Breast epithelium (tissue), 4 donors: ENCODE results near the gene STK35. TPM values are rescaled to one million over a fixed set of nuclear protein-coding genes. Genes with fewer than 3 reads are reported as not detected.

Experiments used
- DNase-seq, 2 donors: peaks; one replicate each; pipeline ENCODE4 v3.0.0-alpha.2; 2019; ENCODE audit warnings: low spot score in 2 of 2
- H3K27ac ChIP-seq, 2 donors: fragments of 200-600 bp; sonication (generic) in 1 of 2; one replicate each; pipeline ENCODE4 v1.5.1; 2016 to 2019; ENCODE audit warnings: mild to moderate bottlenecking in 1 of 2
- H3K27me3 ChIP-seq, 2 donors: fragments of 200-600 bp; sonication (generic) in 1 of 2; one replicate each; pipeline versions ENCODE4 v1.5.1 to v1.6.0; 2017 to 2019; ENCODE audit warnings: control low read depth in 1 of 2, mild to moderate bottlenecking in 1 of 2
- H3K36me3 ChIP-seq: fragments of 200-600 bp; one replicate; pipeline ENCODE4 v1.5.1; 2019
- H3K4me1 ChIP-seq, 2 donors: fragments of 200-600 bp; sonication (generic); one replicate each; pipeline ENCODE4 v1.5.1; 2016 to 2019; ENCODE audit warnings: control low read depth in 1 of 2
- H3K4me3 ChIP-seq, 3 donors: fragments of 200-600 bp; sonication (generic); 1 replicate in 2 of 3; 2 replicates in 1 of 3; pipeline ENCODE4 v1.5.1; 2016 to 2019; ENCODE audit warnings: mild to moderate bottlenecking in 3 of 3, moderate library complexity in 2 of 3
- H3K9me3 ChIP-seq, 2 donors: fragments of 200-600 bp; sonication (generic) in 1 of 2; one replicate each; pipeline ENCODE4 v1.5.1; 2016 to 2019; ENCODE audit warnings: control low read depth in 1 of 2
- POLR2A ChIP-seq: fragments of 450-650 bp; IDR thresholded peaks from one replicate; pipeline ENCODE4 v1.6.1; 2016; ENCODE audit warnings: antibody characterized with exemption, mild to moderate bottlenecking, moderate library complexity
- POLR2AphosphoS5 ChIP-seq, 3 donors: sonication (generic); formaldehyde crosslinking; IDR thresholded peaks; one replicate each; pipeline ENCODE4 v1.6.1; 2017; ENCODE audit warnings: antibody characterized with exemption in 3 of 3
- intact Hi-C: fragments of 100-400 bp; cut with DNase I; formaldehyde crosslinking; loops from one replicate; pipeline ENCODE4 v1.15.1; 2023; ENCODE audit warnings: low total_unique reads
- total RNA-seq, 3 donors: library from RNA; depleted of rRNA; stranded (reverse); fragments of >200 nt; gene quantifications; one replicate each; pipeline ENCODE4 v1.1.0, GENCODE V29; 2016
- TF ChIP-seq, protein P1 (sequence below), 3 donors: fragments of 450-650 bp; IDR thresholded peaks; one replicate each; pipeline ENCODE4 v1.5.1; 2016 to 2017; ENCODE audit warnings: antibody characterized with exemption in 3 of 3, mild to moderate bottlenecking in 3 of 3, moderate library complexity in 3 of 3

STK35 gene
- total RNA-seq, 3 donors from 2014 or later: 15.2 to 26.3 (median 16.7) TPM

DNA sequence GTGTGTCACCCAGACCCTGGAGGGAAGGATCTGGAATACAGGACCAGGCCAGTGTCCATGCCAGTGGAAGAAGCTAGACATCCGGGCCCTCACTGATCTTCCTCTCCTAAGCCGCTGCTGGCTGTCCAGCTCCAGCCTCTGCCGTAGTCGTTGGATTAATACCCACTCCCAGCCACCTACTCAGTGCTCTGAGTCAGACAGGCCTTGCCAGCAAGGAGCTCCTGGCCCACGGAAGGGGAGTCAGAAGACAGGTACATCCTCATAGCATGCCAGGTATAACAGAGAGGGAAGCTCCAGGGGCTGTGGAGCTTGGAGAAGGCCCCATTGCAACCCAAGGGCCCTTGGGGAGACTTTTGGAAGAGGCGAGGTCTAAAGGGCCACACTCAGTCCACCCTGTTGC, 49.0 kb downstream of the STK35 start:
- H3K27me3 ChIP-seq: no peaks in the 10 kb centered on the region
- no peaks in the 10 kb centered on the region for H3K36me3 ChIP-seq
- intact Hi-C loops: loop anchor here (10.0 kb wide), 1 partner anchor 376 kb away; no protein-coding TSS in a partner anchor
- H3K4me3 ChIP-seq: no peak overlapping the region
- DNase-seq: no peak
- H3K4me1 ChIP-seq: peaks cover 0 to 7% of the 10 kb centered on the region in 2 donors
- H3K9me3 ChIP-seq: no peaks in the 10 kb centered on the region
- peak overlapping the region in 1 of 2 donors; percentile 52 for H3K27ac ChIP-seq
- TF ChIP-seq POLR2AphosphoS5 (IDR thresholded peaks at IDR 0.05) (no peak), POLR2A (no peak)
- TF ChIP-seq, protein P1, sequence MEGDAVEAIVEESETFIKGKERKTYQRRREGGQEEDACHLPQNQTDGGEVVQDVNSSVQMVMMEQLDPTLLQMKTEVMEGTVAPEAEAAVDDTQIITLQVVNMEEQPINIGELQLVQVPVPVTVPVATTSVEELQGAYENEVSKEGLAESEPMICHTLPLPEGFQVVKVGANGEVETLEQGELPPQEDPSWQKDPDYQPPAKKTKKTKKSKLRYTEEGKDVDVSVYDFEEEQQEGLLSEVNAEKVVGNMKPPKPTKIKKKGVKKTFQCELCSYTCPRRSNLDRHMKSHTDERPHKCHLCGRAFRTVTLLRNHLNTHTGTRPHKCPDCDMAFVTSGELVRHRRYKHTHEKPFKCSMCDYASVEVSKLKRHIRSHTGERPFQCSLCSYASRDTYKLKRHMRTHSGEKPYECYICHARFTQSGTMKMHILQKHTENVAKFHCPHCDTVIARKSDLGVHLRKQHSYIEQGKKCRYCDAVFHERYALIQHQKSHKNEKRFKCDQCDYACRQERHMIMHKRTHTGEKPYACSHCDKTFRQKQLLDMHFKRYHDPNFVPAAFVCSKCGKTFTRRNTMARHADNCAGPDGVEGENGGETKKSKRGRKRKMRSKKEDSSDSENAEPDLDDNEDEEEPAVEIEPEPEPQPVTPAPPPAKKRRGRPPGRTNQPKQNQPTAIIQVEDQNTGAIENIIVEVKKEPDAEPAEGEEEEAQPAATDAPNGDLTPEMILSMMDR (IDR thresholded peaks at IDR 0.05): no peak

- no peak overlapping the region for H3K4me3 ChIP-seq
- no peaks in the 10 kb centered on the region for H3K36me3 ChIP-seq
- peaks cover 0 to 7% of the 10 kb centered on the region in 2 donors for H3K4me1 ChIP-seq
- TF ChIP-seq, protein P1 (IDR thresholded peaks at IDR 0.05): no peak
- TF ChIP-seq POLR2AphosphoS5 (IDR thresholded peaks at IDR 0.05): no peak
- TF ChIP-seq POLR2A: no peak
- DNase-seq: no peak
- intact Hi-C loops: loop anchor here (10.0 kb wide), 1 partner anchor 377 kb away; no protein-coding TSS in a partner anchor
- no peaks in the 10 kb centered on the region for H3K27me3 ChIP-seq
- no peaks in the 10 kb centered on the region for H3K9me3 ChIP-seq
- H3K27ac ChIP-seq: peak overlapping the region in 1 of 2 donors; percentile 9
Measured at GRCh38 chr20:2151858-2152281, 50.2 kb downstream of the STK35 start.

DNA sequence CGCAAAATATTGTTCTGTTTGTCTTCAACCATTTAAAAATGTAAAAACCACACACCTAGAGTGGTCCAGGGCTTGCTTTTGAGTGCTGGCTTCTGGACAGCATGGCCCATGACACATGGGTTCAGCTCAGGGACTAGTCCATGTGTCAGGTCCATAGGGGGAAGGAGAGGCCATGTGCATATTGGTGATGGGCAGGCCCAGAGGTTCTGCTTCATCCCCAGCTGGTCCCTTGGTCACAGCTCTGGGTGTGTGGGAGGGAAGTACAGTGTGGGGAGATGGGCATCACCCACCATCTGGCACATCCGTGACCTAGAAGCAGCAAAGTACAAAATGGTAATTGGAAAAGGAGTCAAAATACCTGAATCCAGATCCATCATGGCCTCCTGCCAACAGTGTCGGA, 50.7 kb downstream of the STK35 start:
- DNase-seq: no peak
- Histone ChIP-seq H3K4me1 (peaks cover 0 to 7% of the 10 kb centered on the region in 2 donors), H3K27ac (peak overlapping the region in 1 of 2 donors; percentile 9), H3K27me3 (no peaks in the 10 kb centered on the region), H3K9me3 (no peaks in the 10 kb centered on the region), H3K36me3 (no peaks in the 10 kb centered on the region), H3K4me3 (no peak overlapping the region)
- TF ChIP-seq, protein P1 (IDR thresholded peaks at IDR 0.05): no peak
- TF ChIP-seq POLR2A: no peak
- intact Hi-C loops: loop anchor here (10.0 kb wide), 1 partner anchor 378 kb away; no protein-coding TSS in a partner anchor

GRCh38 chr20:2153326-2153725, 51.7 kb downstream of the STK35 start:
- no peak overlapping the region for H3K27ac ChIP-seq
- intact Hi-C loops: loop anchor here (10.0 kb wide), 1 partner anchor 379 kb away; no protein-coding TSS in a partner anchor
- no peak for TF ChIP-seq POLR2AphosphoS5 (IDR thresholded peaks at IDR 0.05)
- TF ChIP-seq, protein P1 (IDR thresholded peaks at IDR 0.05): no peak
- TF ChIP-seq POLR2A: no peak

GRCh38 chr20:2156224-2156623, 54.6 kb downstream of the STK35 start:
- intact Hi-C loops: loop anchor here (10.0 kb wide), 1 partner anchor 381 kb away; no protein-coding TSS in a partner anchor

More at GRCh38 chr20:2153326-2153725, 51.7 kb downstream of the STK35 start:
- H3K9me3 ChIP-seq: no peaks in the 10 kb centered on the region
- no peaks in the 10 kb centered on the region for H3K36me3 ChIP-seq
- DNase-seq: no peak
- H3K27me3 ChIP-seq: no peaks in the 10 kb centered on the region
- H3K4me1 ChIP-seq: peaks cover 0 to 7% of the 10 kb centered on the region in 2 donors
- H3K4me3 ChIP-seq: no peak overlapping the region

More at GRCh38 chr20:2156224-2156623, 54.6 kb downstream of the STK35 start:
- no peak overlapping the region for H3K4me3 ChIP-seq
- H3K36me3 ChIP-seq: no peaks in the 10 kb centered on the region
- H3K27me3 ChIP-seq: no peaks in the 10 kb centered on the region
- no peak overlapping the region for H3K27ac ChIP-seq
- H3K4me1 ChIP-seq: peaks cover 0 to 6% of the 10 kb centered on the region in 2 donors
- no peak for DNase-seq
- no peaks in the 10 kb centered on the region for H3K9me3 ChIP-seq
- TF ChIP-seq POLR2A (no peak), POLR2AphosphoS5 (IDR thresholded peaks at IDR 0.05) (no peak)
- TF ChIP-seq, protein P1 (IDR thresholded peaks at IDR 0.05): no peak
